Mucosa of descending colon (tissue), 3 donors: ENCODE measurements around the gene CDH7. TPM values are rescaled to one million over a fixed set of nuclear protein-coding genes. Genes with fewer than 3 reads are reported as not detected.

Experiments used
- ATAC-seq: fragments of 200-7000 bp; cut with Tn5 transposase; one replicate; pipeline ENCODE4 v1.9.1; 2020; ENCODE audit warnings: mild to moderate bottlenecking, moderate library complexity
- DNase-seq, 3 donors: peaks; one replicate each; pipeline ENCODE4 v3.0.0-alpha.2; 2020
- H3K36me3 ChIP-seq: fragments of 200-600 bp; one replicate; pipeline ENCODE4 v1.8.0; 2021; ENCODE audit warnings: low read depth, mild to moderate bottlenecking
- H3K4me1 ChIP-seq: fragments of 200-600 bp; one replicate; pipeline ENCODE4 v1.8.0; 2021; ENCODE audit warnings: low read depth, mild to moderate bottlenecking
- H3K4me3 ChIP-seq: fragments of 200-600 bp; one replicate; pipeline ENCODE4 v1.8.0; 2021; ENCODE audit warnings: mild to moderate bottlenecking
- H3K9me3 ChIP-seq: fragments of 200-600 bp; one replicate; pipeline ENCODE4 v1.8.0; 2021; ENCODE audit warnings: mild to moderate bottlenecking
- CTCF ChIP-seq: fragments of 200-600 bp; IDR thresholded peaks from one replicate; pipeline ENCODE4 v1.8.0; 2022; ENCODE audit warnings: antibody characterized with exemption, mild to moderate bottlenecking
- intact Hi-C, 2 donors: fragments of 100-400 bp; cut with DNase I in 1 of 2; cut with micrococcal nuclease in 1 of 2; formaldehyde crosslinking; loops; one replicate each; pipeline versions ENCODE4 v1.11.0 to v1.11.1; 2022; cut with DNase I, micrococcal nuclease
- total RNA-seq, 3 donors: library from RNA; stranded (reverse); fragmentation: NEBNext Ultra II Directional in 2 of 3; extraction: Animal tissue kit (Norgen Biotek cat#: 25700) in 2 of 3; gene quantifications; one replicate each; pipeline versions ENCODE4 v1.2.1 to v1.2.4, GENCODE V29; 2021 to 2023
- donor health status: DM: no; HTN: no; CAD: no; lungs with moderate emphysema.
- donor health status: DM: no; HTN: no; CAD: no.
- donor health status: DM: no; HTN: yes; CAD: no.

The CDH7 gene
- total RNA-seq, 3 donors from 2014 or later = not detected

DNA sequence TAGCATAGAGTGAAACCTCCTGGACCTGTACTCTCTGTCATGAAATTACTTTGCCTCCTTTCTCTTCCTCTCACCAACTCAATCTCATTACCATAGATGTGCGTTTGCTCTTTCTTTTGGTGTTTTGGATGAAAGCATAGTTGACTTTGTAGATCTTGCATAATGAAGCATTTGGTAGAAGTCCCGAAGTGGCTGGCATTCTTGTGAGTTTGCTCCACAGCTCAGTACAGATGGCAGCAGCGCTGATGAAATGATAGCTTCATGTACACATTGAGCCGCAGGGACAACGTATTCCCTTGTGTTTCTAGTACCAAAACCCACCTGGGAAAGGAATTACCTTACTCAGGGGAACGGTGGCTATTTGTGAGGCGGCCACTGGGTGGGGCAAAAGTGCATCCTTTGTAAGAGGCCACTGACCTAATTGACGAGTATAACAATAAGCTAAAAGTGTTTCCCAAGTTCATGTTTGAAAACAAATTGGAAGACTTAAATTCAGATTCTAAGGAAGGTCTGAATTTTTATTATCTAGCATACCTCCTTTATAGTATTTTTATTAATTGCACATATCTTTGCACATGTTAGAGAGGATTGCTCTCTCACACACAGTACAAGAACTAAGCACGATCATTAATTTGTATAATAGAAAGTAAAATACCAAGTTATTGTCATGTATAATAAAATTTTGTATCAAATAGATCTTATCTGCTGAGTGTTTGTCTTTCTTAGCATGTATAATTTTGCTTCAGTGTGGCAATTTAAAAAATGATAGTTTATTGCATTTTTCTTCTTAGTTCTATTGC, 25.4 kb upstream of the CDH7 start:
- Histone ChIP-seq H3K36me3 (no peaks in the 10 kb centered on the region), H3K9me3 (no peaks in the 10 kb centered on the region), H3K4me1 (no peaks in the 10 kb centered on the region), H3K4me3 (no peak overlapping the region)
- DNase-seq = peak in 2 of 3 donors; percentile 61 to 69
- peak; percentile 62 for ATAC-seq
- no peak for TF ChIP-seq CTCF
- intact Hi-C loops = loop anchor here in 1 of 2 donors (10.0 kb wide), 1 partner anchor 319 kb away; no protein-coding TSS in a partner anchor

GRCh38 chr18:65735155-65735554, 15.7 kb upstream of the CDH7 start:
- Histone ChIP-seq H3K4me1 (no peaks in the 10 kb centered on the region), H3K36me3 (no peaks in the 10 kb centered on the region), H3K9me3 (no peaks in the 10 kb centered on the region), H3K4me3 (no peak overlapping the region)
- no peak for TF ChIP-seq CTCF
- intact Hi-C loops = no loop called here
- DNase-seq (no peak), ATAC-seq (no peak)

- no peak for ATAC-seq
- Histone ChIP-seq H3K4me3 (no peak overlapping the region), H3K4me1 (no peaks in the 10 kb centered on the region), H3K36me3 (no peaks in the 10 kb centered on the region), H3K9me3 (no peaks in the 10 kb centered on the region)
- no peak for TF ChIP-seq CTCF
- intact Hi-C loops = no loop called here
- no peak for DNase-seq
Observed at GRCh38 chr18:65737471-65737955, 13.3 kb upstream of the CDH7 start.

DNA sequence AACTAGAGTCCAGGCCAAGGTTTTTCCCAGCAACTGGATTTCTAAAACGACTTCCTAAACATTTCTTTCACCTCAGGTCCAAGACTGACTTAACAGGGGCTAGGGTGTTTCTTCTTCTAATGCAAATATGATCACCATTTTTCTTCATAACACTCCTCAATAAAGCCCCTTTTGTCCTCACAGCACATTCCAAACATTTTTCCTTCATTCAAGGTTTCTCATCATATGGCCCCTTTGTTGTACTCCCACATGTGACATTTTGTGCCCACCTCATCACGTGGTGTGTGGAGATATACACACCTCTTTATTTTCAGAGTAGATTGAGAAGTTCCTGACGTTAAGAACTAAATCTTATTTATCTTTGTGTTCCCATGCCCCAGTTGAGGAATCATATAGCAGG, 3.9 kb upstream of the CDH7 start:
- DNase-seq (no peak), ATAC-seq (no peak)
- Histone ChIP-seq H3K36me3 (no peaks in the 10 kb centered on the region), H3K4me3 (no peak overlapping the region), H3K4me1 (peaks cover 3% of the 10 kb centered on the region), H3K9me3 (no peaks in the 10 kb centered on the region)
- intact Hi-C loops = no loop called here
- no peak for TF ChIP-seq CTCF

GRCh38 chr18:65748321-65748720, 2.5 kb upstream of the CDH7 start:
- peaks cover 3% of the 10 kb centered on the region for H3K4me1 ChIP-seq
- H3K9me3 ChIP-seq = no peaks in the 10 kb centered on the region
- no peak for DNase-seq
- H3K4me3 ChIP-seq = no peak overlapping the region
- no peak for ATAC-seq
- intact Hi-C loops = no loop called here
- no peak for TF ChIP-seq CTCF
- H3K36me3 ChIP-seq = no peaks in the 10 kb centered on the region
